Testis (tissue), 3 donors: Measurements from ENCODE around the gene ABHD12. TPM values are rescaled to one million over a fixed set of nuclear protein-coding genes. Genes with fewer than 3 reads are reported as not detected.

ENCODE experiments used
- DNase-seq: peaks from one replicate; pipeline ENCODE4 v3.0.0-alpha.2; 2019
- H3K27ac ChIP-seq, 2 donors: fragments of 200-600 bp; sonication (generic); one replicate each; pipeline ENCODE4 v1.5.1; 2019
- H3K27me3 ChIP-seq: fragments of 200-600 bp; sonication (generic); one replicate; pipeline ENCODE4 v1.5.1; 2019
- H3K36me3 ChIP-seq: fragments of 200-600 bp; sonication (generic); one replicate; pipeline ENCODE4 v1.5.1; 2017; ENCODE audit warnings: low read depth; ENCODE audit errors: missing control alignments
- H3K4me1 ChIP-seq: fragments of 200-600 bp; sonication (generic); one replicate; pipeline ENCODE4 v1.5.1; 2019
- H3K4me3 ChIP-seq, 2 donors: fragments of 200-600 bp; sonication (generic); one replicate each; pipeline ENCODE4 v1.5.1; 2017 to 2019
- H3K9me3 ChIP-seq: fragments of 200-600 bp; sonication (generic); one replicate; pipeline ENCODE4 v1.5.1; 2017
- POLR2A ChIP-seq: fragments of 450-650 bp; IDR thresholded peaks from one replicate; pipeline ENCODE4 v1.6.1; 2017; ENCODE audit warnings: antibody characterized with exemption, mild to moderate bottlenecking, moderate library complexity
- WGBS, 2 donors: methylation state at CpG; one replicate each; pipeline ENCODE4 v1.1.5; 2018; 5-methylcytosine and 5-hydroxymethylcytosine counted together
- intact Hi-C: fragments of 100-400 bp; cut with DNase I; formaldehyde crosslinking; loops from one replicate; pipeline ENCODE4 v1.15.1; 2023; ENCODE audit warnings: low total_unique reads
- polyA plus RNA-seq: library from polyadenylated mRNA; stranded (reverse); fragments of 350-450 nt; fragmentation: Illumina TruSeq; extraction: RNeasy Lipid Tissue Mini Kit (QIAGEN cat#74804); gene quantifications from one replicate; pipeline ENCODE4 v1.2.3, GENCODE V29; 2014; ENCODE audit warnings: low read depth, low replicate concordance; ENCODE audit not compliant: insufficient read depth
- total RNA-seq, 2 donors: library from RNA; depleted of rRNA; stranded (reverse); fragments of >200 nt; gene quantifications; one replicate each; pipeline ENCODE4 v1.2.3, GENCODE V29; 2016
- TF ChIP-seq, protein P1 (sequence below), 3 experiments: fragments of 450-650 bp in 2 of 3; fragments of 200-600 bp in 1 of 3; sonication (generic) in 1 of 3; IDR thresholded peaks; one replicate each; pipeline ENCODE4 v1.5.1; 2016 to 2019; ENCODE audit warnings: antibody characterized with exemption in 3 of 3, mild to moderate bottlenecking in 2 of 3, moderate library complexity in 1 of 3

ABHD12 gene
- total and polyA plus RNA-seq, 3 donors from 2014 or later, result 40.8 to 51.5 (median 47.5) TPM

DNA sequence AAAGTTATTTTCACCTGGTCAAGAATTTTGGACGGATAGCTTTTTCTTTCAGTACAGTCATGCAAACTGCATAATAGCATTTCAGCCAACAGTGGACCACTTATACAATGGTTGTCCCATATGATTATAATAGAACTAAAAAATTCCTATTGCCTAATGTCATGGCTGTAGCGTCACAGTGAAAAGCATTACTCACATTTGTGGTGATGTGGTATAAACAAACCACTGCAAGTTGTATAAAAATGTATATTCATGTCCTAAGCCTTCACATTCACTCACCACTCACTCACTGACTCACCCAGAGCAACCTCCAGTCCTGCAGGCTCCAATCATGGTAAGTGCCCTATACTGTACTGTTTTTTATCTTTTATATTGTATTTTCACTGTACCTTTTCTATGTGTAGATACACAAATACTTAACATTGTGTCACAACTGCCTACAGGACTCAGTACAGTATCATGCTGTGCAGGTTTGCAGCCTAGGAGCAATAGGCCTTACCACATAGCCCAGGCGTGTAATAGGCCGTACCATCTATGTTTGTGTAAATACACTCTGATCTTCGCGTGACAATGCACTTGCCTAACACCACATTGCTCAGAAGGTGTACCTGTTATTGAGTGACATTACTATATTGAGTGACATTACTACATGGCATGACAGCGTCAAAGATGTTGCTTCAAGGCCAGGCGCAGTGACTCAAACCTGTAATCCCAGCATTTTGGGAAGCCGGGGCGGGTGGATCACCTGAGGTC, 17.9 kb downstream of the ABHD12 start:
- TF ChIP-seq POLR2A, result no peak
- TF ChIP-seq, protein P1, sequence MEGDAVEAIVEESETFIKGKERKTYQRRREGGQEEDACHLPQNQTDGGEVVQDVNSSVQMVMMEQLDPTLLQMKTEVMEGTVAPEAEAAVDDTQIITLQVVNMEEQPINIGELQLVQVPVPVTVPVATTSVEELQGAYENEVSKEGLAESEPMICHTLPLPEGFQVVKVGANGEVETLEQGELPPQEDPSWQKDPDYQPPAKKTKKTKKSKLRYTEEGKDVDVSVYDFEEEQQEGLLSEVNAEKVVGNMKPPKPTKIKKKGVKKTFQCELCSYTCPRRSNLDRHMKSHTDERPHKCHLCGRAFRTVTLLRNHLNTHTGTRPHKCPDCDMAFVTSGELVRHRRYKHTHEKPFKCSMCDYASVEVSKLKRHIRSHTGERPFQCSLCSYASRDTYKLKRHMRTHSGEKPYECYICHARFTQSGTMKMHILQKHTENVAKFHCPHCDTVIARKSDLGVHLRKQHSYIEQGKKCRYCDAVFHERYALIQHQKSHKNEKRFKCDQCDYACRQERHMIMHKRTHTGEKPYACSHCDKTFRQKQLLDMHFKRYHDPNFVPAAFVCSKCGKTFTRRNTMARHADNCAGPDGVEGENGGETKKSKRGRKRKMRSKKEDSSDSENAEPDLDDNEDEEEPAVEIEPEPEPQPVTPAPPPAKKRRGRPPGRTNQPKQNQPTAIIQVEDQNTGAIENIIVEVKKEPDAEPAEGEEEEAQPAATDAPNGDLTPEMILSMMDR (IDR thresholded peaks at IDR 0.05), result no peak
- H3K4me1 ChIP-seq, result no peaks in the 10 kb centered on the region
- no peaks in the 10 kb centered on the region for H3K36me3 ChIP-seq
- no peaks in the 10 kb centered on the region for H3K9me3 ChIP-seq
- DNase-seq, result no peak
- no peak overlapping the region for H3K27ac ChIP-seq
- H3K27me3 ChIP-seq, result no peaks in the 10 kb centered on the region
- 92 to 97% methylated on average over 10 of the region's 10 CpGs for WGBS, 2 donors
- H3K4me3 ChIP-seq, result no peak overlapping the region
- intact Hi-C loops, result no loop called here

DNA sequence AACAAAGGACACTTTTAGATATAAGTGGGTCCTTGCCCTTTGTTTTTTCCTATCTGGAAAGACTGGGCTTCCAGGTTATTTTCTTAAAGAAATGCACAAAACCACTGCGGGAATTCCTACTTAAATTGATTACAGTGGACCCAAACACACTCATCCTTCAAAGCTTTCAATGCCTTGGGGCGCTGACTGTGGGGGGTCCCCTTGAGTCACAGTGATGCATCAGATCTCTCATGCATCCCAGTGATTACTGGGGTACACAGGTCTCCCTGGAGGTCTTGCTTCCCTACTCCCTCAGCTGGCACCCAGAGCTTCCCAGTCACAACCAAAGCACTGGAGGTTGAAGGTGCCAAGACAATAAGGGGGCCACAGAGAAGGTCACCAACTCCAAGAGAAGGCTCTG, 20.7 kb downstream of the ABHD12 start:
- Histone ChIP-seq H3K27me3 (no peaks in the 10 kb centered on the region), H3K4me3 (no peak overlapping the region), H3K9me3 (no peaks in the 10 kb centered on the region), H3K36me3 (no peaks in the 10 kb centered on the region), H3K4me1 (no peaks in the 10 kb centered on the region), H3K27ac (no peak overlapping the region)
- intact Hi-C loops, result no loop called here
- 96 to 97% methylated on average over 2 of the region's 2 CpGs for WGBS, 2 donors
- TF ChIP-seq POLR2A, result no peak
- TF ChIP-seq, protein P1 (IDR thresholded peaks at IDR 0.05), result no peak
- DNase-seq, result no peak

DNA sequence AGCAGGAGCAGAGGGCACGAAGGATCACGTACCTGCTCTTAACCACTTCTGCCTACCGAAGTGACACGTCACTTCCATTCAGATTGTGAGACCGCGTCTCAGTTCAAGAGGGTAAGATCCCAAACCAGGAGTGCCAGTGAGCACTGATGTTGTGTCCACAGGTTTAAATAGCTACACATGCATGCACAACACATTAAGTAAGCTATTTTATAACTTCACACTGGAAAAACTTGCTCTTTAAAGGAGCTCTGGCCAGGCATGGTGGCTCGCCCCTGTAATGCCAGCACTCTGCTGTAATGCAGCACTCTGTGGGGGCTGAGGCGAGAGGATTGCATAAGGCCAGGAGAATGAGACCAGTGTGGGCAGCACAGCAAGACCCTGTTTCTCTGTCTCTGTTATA, 21.1 kb downstream of the ABHD12 start:
- no peak for DNase-seq
- WGBS, 2 donors, result 93 to 96% methylated on average over 6 to 8 of the region's 8 CpGs
- intact Hi-C loops, result no loop called here
- TF ChIP-seq, protein P1 (IDR thresholded peaks at IDR 0.05), result no peak
- no peak for TF ChIP-seq POLR2A
- H3K9me3 ChIP-seq, result no peaks in the 10 kb centered on the region
- H3K4me1 ChIP-seq, result no peaks in the 10 kb centered on the region
- no peak overlapping the region for H3K27ac ChIP-seq
- H3K4me3 ChIP-seq, result no peak overlapping the region
- no peaks in the 10 kb centered on the region for H3K36me3 ChIP-seq
- H3K27me3 ChIP-seq, result no peaks in the 10 kb centered on the region

DNA sequence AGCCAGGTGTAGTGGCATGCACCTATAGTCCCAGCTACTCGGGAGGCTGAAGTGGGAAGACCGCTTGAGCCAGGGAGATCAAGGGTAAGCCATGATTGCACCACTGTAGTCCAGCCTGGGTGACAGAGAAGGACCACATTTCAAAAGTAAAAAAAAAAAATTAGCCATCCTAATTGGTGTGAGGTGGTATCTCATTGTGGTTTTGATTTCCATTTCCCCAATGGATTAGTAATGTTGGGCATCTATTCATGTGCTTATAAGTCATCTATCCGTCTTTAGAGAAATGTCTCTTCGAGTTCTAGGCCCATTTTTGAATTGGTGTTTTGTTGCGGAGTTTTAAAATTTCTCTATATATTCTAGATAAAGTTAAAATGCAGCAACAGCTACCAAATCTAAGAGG, 21.7 kb downstream of the ABHD12 start:
- no peak for DNase-seq
- H3K36me3 ChIP-seq, result no peaks in the 10 kb centered on the region
- no peak overlapping the region for H3K4me3 ChIP-seq
- TF ChIP-seq, protein P1 (IDR thresholded peaks at IDR 0.05), result no peak
- TF ChIP-seq POLR2A, result no peak
- H3K9me3 ChIP-seq, result no peaks in the 10 kb centered on the region
- H3K27me3 ChIP-seq, result no peaks in the 10 kb centered on the region
- H3K4me1 ChIP-seq, result no peaks in the 10 kb centered on the region
- H3K27ac ChIP-seq, result no peak overlapping the region
- intact Hi-C loops, result no loop called here
- WGBS, 2 donors, result 95 to 96% methylated on average over 5 of the region's 5 CpGs

DNA sequence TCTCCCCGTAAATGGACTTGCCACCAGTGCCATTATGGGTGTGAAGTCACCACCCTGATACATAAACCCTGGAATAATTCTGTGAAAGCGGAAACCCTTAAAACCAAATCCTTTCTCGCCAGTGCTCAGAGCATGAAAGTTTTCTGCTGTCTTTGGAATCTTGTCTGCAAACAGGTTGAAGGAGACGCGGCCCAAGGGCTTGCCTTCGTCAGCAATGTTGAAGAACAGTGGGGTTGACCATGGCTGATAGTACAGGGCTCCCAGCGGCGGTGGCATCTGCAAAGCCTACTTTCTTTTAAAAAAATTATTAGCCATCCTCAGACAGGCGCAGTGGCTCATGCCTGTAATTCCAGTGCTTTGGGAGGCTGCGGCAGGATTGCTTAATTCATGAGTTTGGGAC, 22.1 kb downstream of the ABHD12 start:
- H3K27ac ChIP-seq, result no peak overlapping the region
- H3K36me3 ChIP-seq, result no peaks in the 10 kb centered on the region
- H3K27me3 ChIP-seq, result no peaks in the 10 kb centered on the region
- no peak for DNase-seq
- intact Hi-C loops, result no loop called here
- 90 to 96% methylated on average over 10 of the region's 10 CpGs for WGBS, 2 donors
- H3K4me1 ChIP-seq, result no peaks in the 10 kb centered on the region
- H3K9me3 ChIP-seq, result no peaks in the 10 kb centered on the region
- H3K4me3 ChIP-seq, result no peak overlapping the region
- TF ChIP-seq, protein P1 (IDR thresholded peaks at IDR 0.05), result no peak
- no peak for TF ChIP-seq POLR2A
